Medulla oblongata (tissue), 1 donor: ENCODE results near the gene HAUS7.

Source experiments
- DNase-seq: peaks from one replicate; pipeline ENCODE4 v3.0.0-alpha.2; 2015; ENCODE audit errors: extremely low spot score

The HAUS7 gene

GRCh38 chrX:153456161-153456560, 14.2 kb downstream of the HAUS7 start:
- DNase-seq = peak; percentile 25

- no peak for DNase-seq
Measured at GRCh38 chrX:153455571-153455970, 14.8 kb downstream of the HAUS7 start.

GRCh38 chrX:153454901-153455550, 15.3 kb downstream of the HAUS7 start:
- no peak for DNase-seq

GRCh38 chrX:153450949-153451277, 19.5 kb downstream of the HAUS7 start:
- DNase-seq = no peak

GRCh38 chrX:153450114-153450948, 20.0 kb downstream of the HAUS7 start:
- no peak for DNase-seq

- no peak for DNase-seq
Measured at GRCh38 chrX:153449368-153450113, 20.8 kb downstream of the HAUS7 start.

- DNase-seq = no peak
Measured at GRCh38 chrX:153448556-153449367, 21.6 kb downstream of the HAUS7 start.

- no peak for DNase-seq
Measured at GRCh38 chrX:153447581-153447960, 22.8 kb downstream of the HAUS7 start.

- DNase-seq = no peak
Measured at GRCh38 chrX:153446950-153447580, 23.3 kb downstream of the HAUS7 start.

- DNase-seq = no peak
Measured at GRCh38 chrX:153446636-153446936, 23.8 kb downstream of the HAUS7 start.

GRCh38 chrX:153445856-153446635, 24.3 kb downstream of the HAUS7 start, which contains the start of gene TREX2:
TREX2 (minus strand) TSS chrX:153446056; CDS start chrX:153445430, 626 bp downstream.
- DNase-seq = no peak

- no peak for DNase-seq
Measured at GRCh38 chrX:153445106-153445855, 25.1 kb downstream of the HAUS7 start.

- no peak for DNase-seq
Measured at GRCh38 chrX:153444333-153445011, 25.9 kb downstream of the HAUS7 start.

GRCh38 chrX:153443476-153444332, 26.7 kb downstream of the HAUS7 start:
- DNase-seq = no peak

- DNase-seq = no peak
Measured at GRCh38 chrX:153442463-153442862, 27.9 kb downstream of the HAUS7 start.

GRCh38 chrX:153441981-153442380, 28.4 kb downstream of the HAUS7 start:
- DNase-seq = no peak

GRCh38 chrX:153441296-153441695, 29.1 kb downstream of the HAUS7 start:
- no peak for DNase-seq

- DNase-seq = no peak
Measured at GRCh38 chrX:153440556-153441135, 29.7 kb downstream of the HAUS7 start.
